ENCODE results near the gene CDKL5. TPM values are rescaled to one million over a fixed set of nuclear protein-coding genes. Genes with fewer than 3 reads are reported as not detected.

Gene CDKL5
- total and polyA plus RNA-seq, 12 donors = 0.40 to 13.8 (median 7.4) TPM

DNA sequence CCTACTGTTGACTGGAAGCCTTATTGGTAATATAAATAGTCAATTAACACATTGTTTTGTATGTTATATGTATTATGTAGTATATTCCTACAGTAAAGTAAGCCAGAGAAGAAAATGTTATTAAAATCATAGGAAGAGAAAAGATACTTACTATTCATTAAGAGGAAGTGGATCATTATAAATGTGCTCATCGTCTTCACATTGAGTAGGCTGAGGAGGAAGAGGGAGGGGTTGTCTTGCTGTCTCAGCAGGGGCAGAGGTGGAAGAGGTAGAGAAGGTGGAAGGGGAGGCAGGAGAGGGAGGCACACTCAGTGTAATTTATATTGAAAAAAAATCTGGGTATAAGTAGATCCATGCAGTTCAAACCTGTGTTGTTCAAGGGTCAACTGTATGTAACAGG, 10.6 kb downstream of the CDKL5 start:
- intact Hi-C loops (cut with DNase I) = no loop called here
- no peaks in the 10 kb centered on the region for H3K4me1 ChIP-seq (replicated peaks in 1 of 2)
- 69 to 82% (median 78%) methylated on average over 1 of the region's 1 CpG for WGBS, 4 donors

DNA sequence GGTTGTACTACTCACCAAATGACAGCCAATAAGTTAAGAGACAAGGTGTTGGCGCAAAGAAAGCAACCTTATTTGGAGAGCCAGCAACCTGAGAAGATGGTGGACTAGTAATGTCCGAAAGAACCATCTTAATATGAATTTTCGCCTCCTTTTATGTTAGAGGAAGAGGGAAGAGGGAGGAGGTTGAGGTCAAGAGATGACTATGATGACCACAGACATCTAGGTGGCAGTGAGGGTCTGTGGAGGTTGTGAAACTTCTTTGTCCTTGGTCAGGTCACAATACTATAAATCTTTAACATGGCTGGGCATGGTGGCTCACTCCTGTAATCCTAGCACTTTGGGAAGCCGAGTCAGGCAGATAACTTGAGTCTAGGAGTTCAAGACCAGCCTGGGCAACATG, 15.4 kb downstream of the CDKL5 start:
- WGBS, 4 donors = 81 to 92% (median 86%) methylated on average over 4 of the region's 4 CpGs
- no peak for DNase-seq
- no peak for TF ChIP-seq POLR2A (IDR thresholded peaks at IDR 0.05)
- TF ChIP-seq, protein P1, sequence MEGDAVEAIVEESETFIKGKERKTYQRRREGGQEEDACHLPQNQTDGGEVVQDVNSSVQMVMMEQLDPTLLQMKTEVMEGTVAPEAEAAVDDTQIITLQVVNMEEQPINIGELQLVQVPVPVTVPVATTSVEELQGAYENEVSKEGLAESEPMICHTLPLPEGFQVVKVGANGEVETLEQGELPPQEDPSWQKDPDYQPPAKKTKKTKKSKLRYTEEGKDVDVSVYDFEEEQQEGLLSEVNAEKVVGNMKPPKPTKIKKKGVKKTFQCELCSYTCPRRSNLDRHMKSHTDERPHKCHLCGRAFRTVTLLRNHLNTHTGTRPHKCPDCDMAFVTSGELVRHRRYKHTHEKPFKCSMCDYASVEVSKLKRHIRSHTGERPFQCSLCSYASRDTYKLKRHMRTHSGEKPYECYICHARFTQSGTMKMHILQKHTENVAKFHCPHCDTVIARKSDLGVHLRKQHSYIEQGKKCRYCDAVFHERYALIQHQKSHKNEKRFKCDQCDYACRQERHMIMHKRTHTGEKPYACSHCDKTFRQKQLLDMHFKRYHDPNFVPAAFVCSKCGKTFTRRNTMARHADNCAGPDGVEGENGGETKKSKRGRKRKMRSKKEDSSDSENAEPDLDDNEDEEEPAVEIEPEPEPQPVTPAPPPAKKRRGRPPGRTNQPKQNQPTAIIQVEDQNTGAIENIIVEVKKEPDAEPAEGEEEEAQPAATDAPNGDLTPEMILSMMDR (IDR thresholded peaks at IDR 0.05) = no peak
- intact Hi-C loops (cut with DNase I) = no loop called here
- no peaks in the 10 kb centered on the region for H3K36me3 ChIP-seq (replicated peaks in 1 of 2)
- H3K27ac ChIP-seq = no peak overlapping the region
- H3K9me3 ChIP-seq (replicated peaks in 1 of 3) = no peaks in the 10 kb centered on the region
- H3K27me3 ChIP-seq = no peaks in the 10 kb centered on the region
- H3K4me1 ChIP-seq (replicated peaks in 1 of 2) = no peaks in the 10 kb centered on the region
- H3K4me3 ChIP-seq = no peak overlapping the region

More for the DNA sequence above, 10.6 kb downstream of the CDKL5 start:
- H3K27me3 ChIP-seq = no peaks in the 10 kb centered on the region
- no peaks in the 10 kb centered on the region for H3K36me3 ChIP-seq (replicated peaks in 1 of 2)
- H3K27ac ChIP-seq = no peak overlapping the region
- DNase-seq = no peak
- TF ChIP-seq, protein P1 (IDR thresholded peaks at IDR 0.05) = no peak
- TF ChIP-seq POLR2A (IDR thresholded peaks at IDR 0.05) = no peak
- H3K4me3 ChIP-seq = no peak overlapping the region
- no peaks in the 10 kb centered on the region for H3K9me3 ChIP-seq (replicated peaks in 1 of 3)

DNA sequence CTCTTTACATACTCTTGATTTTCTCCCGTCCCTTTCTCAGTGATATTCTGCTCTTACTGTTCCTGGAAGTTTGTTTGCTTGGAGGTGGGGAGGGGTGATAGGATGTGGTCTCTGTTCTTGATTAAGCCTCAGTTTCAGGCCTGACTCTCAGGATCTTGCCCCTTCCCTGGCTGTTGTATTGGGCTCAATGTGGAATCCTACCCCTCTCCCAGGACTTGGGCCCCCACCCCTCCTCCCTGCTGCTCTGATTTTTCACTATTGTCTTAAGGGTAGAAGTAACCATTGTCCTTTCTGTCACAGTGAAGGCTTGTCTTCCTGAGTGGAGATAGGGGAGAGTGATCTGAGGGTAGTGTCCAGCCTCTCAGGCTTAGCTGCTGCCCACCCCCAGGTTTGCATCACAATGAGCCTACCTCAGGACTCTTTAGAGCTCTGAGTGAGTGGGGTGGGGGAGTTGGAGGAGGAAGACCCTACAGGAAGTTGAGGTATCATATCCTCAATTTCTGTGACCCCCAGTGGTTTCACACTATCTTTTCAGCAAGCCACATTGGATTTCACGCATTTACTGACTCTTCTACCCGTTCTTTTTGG, 16.5 kb downstream of the CDKL5 start:
- no peaks in the 10 kb centered on the region for H3K27me3 ChIP-seq
- no peak for TF ChIP-seq POLR2A (IDR thresholded peaks at IDR 0.05)
- TF ChIP-seq, protein P1 (IDR thresholded peaks at IDR 0.05) = no peak
- intact Hi-C loops (cut with DNase I) = no loop called here
- no peak for DNase-seq
- H3K9me3 ChIP-seq (replicated peaks in 1 of 3) = no peaks in the 10 kb centered on the region
- no peaks in the 10 kb centered on the region for H3K4me1 ChIP-seq (replicated peaks in 1 of 2)
- no peaks in the 10 kb centered on the region for H3K36me3 ChIP-seq (replicated peaks in 1 of 2)
- H3K27ac ChIP-seq = no peak overlapping the region
- no peak overlapping the region for H3K4me3 ChIP-seq
- 70 to 90% (median 83%) methylated on average over 3 of the region's 3 CpGs for WGBS, 4 donors

DNA sequence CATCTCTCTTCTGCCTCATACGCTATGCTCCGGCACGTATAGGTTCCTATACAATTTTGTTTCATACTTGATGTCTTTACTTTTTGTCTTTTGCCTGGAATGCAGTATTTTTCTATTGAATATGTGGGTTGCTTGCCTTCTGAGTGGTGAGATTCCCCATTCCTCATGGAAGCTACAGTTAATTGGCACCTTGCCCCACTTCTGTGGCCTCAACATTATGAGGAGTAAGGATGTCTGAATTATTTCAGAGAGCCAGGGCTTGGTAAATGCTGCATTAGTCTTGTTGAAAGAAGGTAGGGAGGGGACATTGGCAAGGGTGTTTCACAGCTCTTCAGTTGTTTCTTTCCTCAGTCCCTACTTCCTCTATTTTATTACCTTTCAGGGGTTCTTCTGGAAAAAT, 23.0 kb downstream of the CDKL5 start:
- no peaks in the 10 kb centered on the region for H3K4me1 ChIP-seq (replicated peaks in 1 of 2)
- DNase-seq = no peak
- no peaks in the 10 kb centered on the region for H3K9me3 ChIP-seq (replicated peaks in 1 of 3)
- 94 to 97% (median 95%) methylated on average over 3 of the region's 3 CpGs for WGBS, 4 donors
- H3K36me3 ChIP-seq (replicated peaks in 1 of 2) = no peaks in the 10 kb centered on the region
- no peak overlapping the region for H3K27ac ChIP-seq
- intact Hi-C loops (cut with DNase I) = no loop called here
- no peaks in the 10 kb centered on the region for H3K27me3 ChIP-seq
- TF ChIP-seq, protein P1 (IDR thresholded peaks at IDR 0.05) = no peak
- TF ChIP-seq POLR2A (IDR thresholded peaks at IDR 0.05) = no peak
- no peak overlapping the region for H3K4me3 ChIP-seq

Data from adrenal gland (tissue), 12 donors.